Measurements from ENCODE around the gene ACBD5. TPM values are rescaled to one million over a fixed set of nuclear protein-coding genes. Genes with fewer than 3 reads are reported as not detected.

ACBD5 gene
- total and polyA plus RNA-seq, 8 donors: 6.2 to 45.2 (median 13.8) TPM

DNA sequence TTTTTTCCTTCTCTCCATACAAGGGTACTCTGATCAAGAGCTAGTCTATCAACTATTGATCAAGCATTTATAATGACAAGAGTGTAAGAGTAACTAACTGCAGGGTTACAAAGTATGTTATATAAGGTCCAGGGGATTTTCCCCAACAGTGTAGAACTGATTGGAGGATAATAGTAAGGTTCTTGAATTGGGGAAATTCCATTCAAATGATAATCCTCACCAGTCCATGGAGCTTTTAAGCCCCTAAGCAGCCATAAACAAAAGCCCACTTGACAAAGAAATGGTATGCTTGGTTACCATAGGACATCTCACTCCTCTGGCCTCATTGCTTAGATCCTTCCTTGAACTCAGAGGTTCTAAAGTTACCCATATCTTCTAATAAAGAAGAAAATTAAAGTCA lies 94.7 kb downstream of the ACBD5 start:
- H3K4me1 ChIP-seq: peaks cover 0 to 20% (median 4%) of the 10 kb centered on the region in 4 donors
- H3K27ac ChIP-seq: no peak overlapping the region
- no peaks in the 10 kb centered on the region for H3K9me3 ChIP-seq
- intact Hi-C loops (cut with DNase I; ENCODE audit: low total_unique reads): no loop called here
- H3K27me3 ChIP-seq: no peaks in the 10 kb centered on the region
- TF ChIP-seq POLR2A (IDR thresholded peaks at IDR 0.05) (no peak), POLR2AphosphoS5 (IDR thresholded peaks at IDR 0.05) (no peak)
- no peak for DNase-seq
- H3K4me3 ChIP-seq: no peak overlapping the region
- peaks cover 22 to 80% (median 80%) of the 10 kb centered on the region in 4 donors for H3K36me3 ChIP-seq

Small RNA genes within 50 kb of the gene (small RNA-seq; reads per million reads assigned to genes)
- gene RNU2-24P (0 reads per million in 4 donors), gene RNU7-12P (0 reads per million in 4 donors)

Other genes with a start within 250 kb of the ACBD5 start
- 10 to 100 TPM in 4 of 5 donors, 1 to 10 TPM in 1; 3.8 to 46.1 (median 15.6) TPM for gene ANKRD26, start 140.3 kb downstream of the ACBD5 start, total RNA-seq
- gene ANKRD26, start 140.3 kb downstream of the ACBD5 start, polyA plus RNA-seq: 1 to 10 TPM; 1.2 to 1.7 (median 1.6) TPM
- 100 to 1,000 TPM in 2 of 5 donors, 10 to 100 TPM in 3; 20.9 to 129 (median 40.3) TPM for gene YME1L1, start 86.4 kb downstream of the ACBD5 start, total RNA-seq
- gene YME1L1, start 86.4 kb downstream of the ACBD5 start, polyA plus RNA-seq: 10 to 100 TPM; 22.1 to 41.7 (median 28.5) TPM
- gene MASTL, start 85.4 kb downstream of the ACBD5 start, total RNA-seq: 10 to 100 TPM in 2 of 5 donors, 1 to 10 TPM in 3; 3.6 to 16.7 (median 8.5) TPM
- gene MASTL, start 85.4 kb downstream of the ACBD5 start, polyA plus RNA-seq: 1 to 10 TPM; 2.9 to 4.3 (median 2.9) TPM

All from stomach (tissue), 9 donors.